ENCODE results near the gene MAP1LC3A. TPM values are rescaled to one million over a fixed set of nuclear protein-coding genes. Genes with fewer than 3 reads are reported as not detected.
A peak's percentile ranks its signal among the peaks of the same experiment; 100 is the strongest.

Gene MAP1LC3A
- total RNA-seq, 1 donor from 2014 or later, result 6.6 TPM

DNA sequence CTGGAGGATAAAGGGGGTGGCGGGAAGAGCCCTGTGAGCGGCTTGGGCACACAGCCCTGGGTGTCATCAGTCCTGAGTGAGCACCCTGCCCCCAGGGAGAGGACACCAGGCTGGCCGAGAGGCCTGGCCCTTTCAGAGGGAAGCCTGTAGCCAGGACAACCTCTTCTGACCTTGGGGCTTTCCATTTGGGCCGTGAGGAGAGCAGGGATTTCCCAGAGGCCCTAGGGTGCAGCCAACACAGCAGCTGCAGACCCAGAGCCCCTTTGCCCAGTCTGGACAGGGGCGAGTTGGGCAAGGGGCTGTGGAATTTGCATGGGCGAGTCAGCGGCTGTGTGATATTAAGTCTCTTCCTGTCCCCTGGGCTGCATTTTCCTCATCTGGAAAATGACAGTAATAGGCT is 6.3 kb downstream of the MAP1LC3A start:
- H3K4me3 ChIP-seq (ENCODE audit: low read depth, low read length), result no peak overlapping the region

DNA sequence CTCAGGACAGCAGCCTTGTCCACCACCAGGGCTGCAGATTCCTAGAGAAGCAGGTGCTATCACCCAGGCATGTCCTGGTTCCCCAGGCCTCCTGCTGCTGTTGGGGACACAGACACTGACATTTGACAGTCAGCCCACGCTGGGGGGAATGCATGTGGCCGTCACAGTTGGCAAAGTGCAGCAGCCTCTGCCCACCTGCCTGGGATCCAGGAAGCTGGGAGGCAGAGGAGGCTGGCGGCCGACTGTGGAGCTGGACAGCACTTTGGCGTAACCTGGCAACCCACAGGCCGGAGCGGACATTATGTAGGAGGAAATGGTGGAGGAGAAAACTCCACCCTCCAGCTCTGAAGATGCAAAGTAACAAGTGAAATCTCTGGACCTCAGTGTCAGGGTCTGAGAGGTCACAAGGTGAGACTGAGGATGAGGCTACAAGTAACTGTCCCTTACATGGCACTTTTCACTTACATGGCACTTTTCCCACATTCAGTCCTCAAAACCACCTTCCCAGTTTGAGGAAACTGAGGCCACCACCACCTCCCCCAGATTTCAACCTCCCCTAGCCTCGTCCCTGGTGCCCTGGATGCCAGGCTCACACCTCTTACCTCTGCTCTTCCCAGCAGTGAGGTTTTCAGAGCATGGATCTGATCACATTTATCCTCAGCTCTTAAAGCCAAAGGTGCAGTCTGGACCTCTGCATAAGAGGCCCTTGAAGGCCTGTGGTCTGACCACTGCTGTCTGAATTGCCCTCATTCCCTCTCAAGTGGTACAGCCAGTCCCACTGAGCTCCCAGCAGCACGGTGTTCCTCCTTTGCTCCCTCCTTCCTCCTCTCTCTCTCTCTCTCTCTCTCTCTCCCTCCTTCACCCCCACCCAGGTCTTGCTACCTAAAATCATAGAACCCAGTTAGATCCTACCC is 8.7 kb downstream of the MAP1LC3A start:
- Histone ChIP-seq H3K27me3 (ENCODE audit: control insufficient read depth, insufficient read depth, low read length) (no peaks in the 10 kb centered on the region), H3K36me3 (ENCODE audit: control insufficient read depth, insufficient read depth, low read length) (no peaks in the 10 kb centered on the region), H3K4me3 (ENCODE audit: low read depth, low read length) (no peak overlapping the region)
- DNase-seq (ENCODE audit: low read depth) (no peak), FAIRE-seq (no peak)
- TF ChIP-seq, protein P1, sequence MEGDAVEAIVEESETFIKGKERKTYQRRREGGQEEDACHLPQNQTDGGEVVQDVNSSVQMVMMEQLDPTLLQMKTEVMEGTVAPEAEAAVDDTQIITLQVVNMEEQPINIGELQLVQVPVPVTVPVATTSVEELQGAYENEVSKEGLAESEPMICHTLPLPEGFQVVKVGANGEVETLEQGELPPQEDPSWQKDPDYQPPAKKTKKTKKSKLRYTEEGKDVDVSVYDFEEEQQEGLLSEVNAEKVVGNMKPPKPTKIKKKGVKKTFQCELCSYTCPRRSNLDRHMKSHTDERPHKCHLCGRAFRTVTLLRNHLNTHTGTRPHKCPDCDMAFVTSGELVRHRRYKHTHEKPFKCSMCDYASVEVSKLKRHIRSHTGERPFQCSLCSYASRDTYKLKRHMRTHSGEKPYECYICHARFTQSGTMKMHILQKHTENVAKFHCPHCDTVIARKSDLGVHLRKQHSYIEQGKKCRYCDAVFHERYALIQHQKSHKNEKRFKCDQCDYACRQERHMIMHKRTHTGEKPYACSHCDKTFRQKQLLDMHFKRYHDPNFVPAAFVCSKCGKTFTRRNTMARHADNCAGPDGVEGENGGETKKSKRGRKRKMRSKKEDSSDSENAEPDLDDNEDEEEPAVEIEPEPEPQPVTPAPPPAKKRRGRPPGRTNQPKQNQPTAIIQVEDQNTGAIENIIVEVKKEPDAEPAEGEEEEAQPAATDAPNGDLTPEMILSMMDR (IDR thresholded peaks at IDR 0.05; ENCODE audit: insufficient read depth, low read length, severe bottlenecking), result no peak

More for the DNA sequence above, 6.3 kb downstream of the MAP1LC3A start:
- no peak for DNase-seq (ENCODE audit: low read depth)
- Histone ChIP-seq H3K36me3 (ENCODE audit: control insufficient read depth, insufficient read depth, low read length) (no peaks in the 10 kb centered on the region), H3K27me3 (ENCODE audit: control insufficient read depth, insufficient read depth, low read length) (no peaks in the 10 kb centered on the region)
- TF ChIP-seq, protein P1 (IDR thresholded peaks at IDR 0.05; ENCODE audit: insufficient read depth, low read length, severe bottlenecking), result no peak
- no peak for FAIRE-seq

DNA sequence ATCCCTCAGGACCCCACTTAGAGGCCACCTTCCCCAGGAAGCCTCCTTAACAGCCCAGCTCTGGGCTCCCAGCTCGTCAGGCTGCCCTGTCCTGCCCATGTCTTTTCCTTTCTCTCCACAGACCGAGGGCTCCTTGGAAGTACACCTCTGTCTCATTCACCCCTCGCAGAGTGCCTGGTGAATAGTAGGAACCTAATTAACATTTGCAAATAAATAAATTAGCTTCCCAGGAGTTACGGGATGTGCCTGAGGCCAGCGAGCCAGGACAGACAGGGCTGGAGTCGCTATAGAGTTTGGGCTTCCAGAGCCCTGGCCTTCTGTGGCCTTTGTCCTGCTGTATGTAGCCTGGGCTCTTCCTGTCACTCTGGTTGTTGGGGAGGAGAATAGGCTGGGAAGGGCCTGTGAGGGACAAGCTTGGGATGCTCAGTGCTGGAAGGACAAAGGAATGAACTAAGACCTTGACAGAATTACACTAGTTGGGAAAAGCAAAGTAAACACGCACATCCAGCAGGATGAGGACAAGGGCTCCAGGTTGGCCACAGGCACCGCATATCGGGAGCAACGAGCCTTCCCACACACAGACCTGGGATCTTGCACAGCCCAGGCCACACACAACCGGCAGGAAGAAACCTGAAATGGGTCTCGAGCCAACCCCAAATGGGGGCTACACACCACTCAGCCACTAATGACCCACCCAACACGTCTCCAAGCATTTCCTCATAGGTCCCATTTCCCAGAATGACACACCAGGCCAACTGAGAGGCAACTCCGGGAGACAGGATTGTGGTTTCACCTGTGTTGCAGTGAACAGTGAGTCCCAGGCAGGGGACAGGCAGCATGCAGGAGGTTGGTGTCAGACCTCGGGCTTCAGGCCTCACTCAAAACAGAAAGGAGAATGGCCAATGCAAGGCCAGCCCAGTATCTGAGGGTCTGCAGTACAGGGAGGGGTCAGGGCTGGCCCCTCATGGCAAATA is 9.7 kb downstream of the MAP1LC3A start:
- H3K36me3 ChIP-seq (ENCODE audit: control insufficient read depth, insufficient read depth, low read length), result no peaks in the 10 kb centered on the region
- H3K4me3 ChIP-seq (ENCODE audit: low read depth, low read length), result no peak overlapping the region
- TF ChIP-seq, protein P1 (IDR thresholded peaks at IDR 0.05; ENCODE audit: insufficient read depth, low read length, severe bottlenecking), result no peak
- no peak for FAIRE-seq
- no peaks in the 10 kb centered on the region for H3K27me3 ChIP-seq (ENCODE audit: control insufficient read depth, insufficient read depth, low read length)
- DNase-seq (ENCODE audit: low read depth), result no peak

DNA sequence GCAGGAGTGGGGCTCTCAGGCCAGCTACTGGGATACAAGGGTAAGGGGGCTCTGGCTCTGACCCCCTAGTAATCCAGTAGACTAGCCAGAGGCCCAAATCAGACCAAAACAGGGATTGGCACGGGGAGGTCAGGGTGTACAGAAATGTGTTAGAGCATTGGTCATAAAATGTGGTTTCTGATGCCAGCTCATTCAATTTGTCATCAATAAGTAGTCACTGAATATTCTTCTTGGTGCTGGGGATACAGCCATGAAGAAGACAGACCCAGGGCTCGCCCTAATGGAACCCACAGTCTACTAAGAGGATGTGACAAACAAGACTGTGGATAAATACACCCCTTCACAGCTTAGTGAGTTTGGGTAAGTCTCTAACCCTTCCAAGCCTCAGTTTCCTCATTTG is 11.1 kb downstream of the MAP1LC3A start:
- FAIRE-seq (no peak), DNase-seq (ENCODE audit: low read depth) (no peak)
- TF ChIP-seq, protein P1 (IDR thresholded peaks at IDR 0.05; ENCODE audit: insufficient read depth, low read length, severe bottlenecking), result no peak
- Histone ChIP-seq H3K36me3 (ENCODE audit: control insufficient read depth, insufficient read depth, low read length) (peaks cover 3% of the 10 kb centered on the region), H3K27me3 (ENCODE audit: control insufficient read depth, insufficient read depth, low read length) (no peaks in the 10 kb centered on the region), H3K4me3 (ENCODE audit: low read depth, low read length) (no peak overlapping the region)

DNA sequence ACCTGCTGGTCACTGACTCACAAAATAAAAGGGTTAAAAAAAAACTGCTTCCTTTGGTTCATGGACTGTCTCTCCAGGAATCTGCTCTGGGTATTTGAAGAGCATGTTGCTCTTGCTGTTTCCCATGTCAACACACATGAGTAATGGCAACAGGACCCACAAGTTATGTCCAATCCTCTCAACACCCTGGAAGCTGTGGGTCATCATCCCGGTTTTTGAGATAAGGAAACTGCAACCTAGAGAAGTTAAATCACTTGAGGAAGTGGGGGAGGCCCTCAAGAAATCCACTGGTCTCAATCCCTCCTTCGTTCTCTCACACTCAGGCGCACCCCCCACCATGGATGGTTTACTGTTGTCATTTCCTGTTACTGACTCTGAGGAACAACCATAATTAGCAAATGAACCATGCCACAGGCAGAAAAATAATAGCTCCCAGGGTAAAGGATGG is 12.4 kb downstream of the MAP1LC3A start:
- H3K36me3 ChIP-seq (ENCODE audit: control insufficient read depth, insufficient read depth, low read length), result peaks cover 5% of the 10 kb centered on the region

More for the DNA sequence above, 12.4 kb downstream of the MAP1LC3A start:
- H3K4me3 ChIP-seq (ENCODE audit: low read depth, low read length), result no peak overlapping the region
- TF ChIP-seq, protein P1 (IDR thresholded peaks at IDR 0.05; ENCODE audit: insufficient read depth, low read length, severe bottlenecking), result no peak
- H3K27me3 ChIP-seq (ENCODE audit: control insufficient read depth, insufficient read depth, low read length), result no peaks in the 10 kb centered on the region
- FAIRE-seq, result no peak
- DNase-seq (ENCODE audit: low read depth), result peak; percentile 71
